Stimulated activated CD4-positive, alpha-beta T cell treated with anti-CD3 and anti-CD28 coated beads, Interleukin-4, amount 100 ng/mL, for 1 hour (primary cell): ENCODE results near the gene NDUFA8.

ENCODE experiments used
- DNase-seq: peaks from one replicate; pipeline ENCODE4 v3.0.0-alpha.2; 2020

Gene NDUFA8

GRCh38 chr9:122097679-122098315 lies 61.8 kb downstream of the NDUFA8 start:
- DNase-seq = no peak

GRCh38 chr9:122096620-122097415 lies 62.8 kb downstream of the NDUFA8 start:
- DNase-seq = no peak

GRCh38 chr9:122095010-122095767 lies 64.4 kb downstream of the NDUFA8 start:
- peak; percentile 47 for DNase-seq
